Upper lobe of right lung (tissue), 1 donor: ENCODE measurements around the gene TMEM123. TPM values are rescaled to one million over a fixed set of nuclear protein-coding genes. Genes with fewer than 3 reads are reported as not detected.

Source experiments
- ATAC-seq: fragments of 200-7000 bp; cut with Tn5 transposase; one replicate; pipeline ENCODE4 v1.9.1; 2020; ENCODE audit warnings: mild to moderate bottlenecking, moderate library complexity
- DNase-seq: peaks from one replicate; pipeline ENCODE4 v3.0.0-alpha.2; 2020
- H3K27ac ChIP-seq: fragments of 200-600 bp; one replicate; pipeline ENCODE4 v1.8.0; 2022
- H3K27me3 ChIP-seq: fragments of 200-600 bp; one replicate; pipeline ENCODE4 v1.8.0; 2022; ENCODE audit warnings: mild to moderate bottlenecking
- H3K36me3 ChIP-seq: fragments of 200-600 bp; one replicate; pipeline ENCODE4 v1.8.0; 2022
- H3K4me1 ChIP-seq: fragments of 200-600 bp; one replicate; pipeline ENCODE4 v1.8.0; 2022
- H3K4me3 ChIP-seq: fragments of 200-600 bp; one replicate; pipeline ENCODE4 v1.8.0; 2022; ENCODE audit warnings: mild to moderate bottlenecking
- H3K9me3 ChIP-seq: fragments of 200-600 bp; one replicate; pipeline ENCODE4 v1.8.0; 2022
- CTCF ChIP-seq: fragments of 200-600 bp; IDR thresholded peaks from one replicate; pipeline ENCODE4 v1.8.0; 2022; ENCODE audit warnings: antibody characterized with exemption
- intact Hi-C: fragments of 100-400 bp; cut with DNase I; formaldehyde crosslinking; loops from one replicate; pipeline ENCODE4 v1.11.0; 2022
- total RNA-seq: library from RNA; stranded (reverse); fragmentation: NEBNext Ultra II Directional; extraction: Animal tissue kit (Norgen Biotek cat#: 25700); gene quantifications from one replicate; pipeline ENCODE4 v1.2.1, GENCODE V29; 2021
- donor health status: DM: no; HTN: yes; CAD: no; lungs with severe emphysema.

The TMEM123 gene
- total RNA-seq, 1 donor from 2014 or later: 203 TPM

DNA sequence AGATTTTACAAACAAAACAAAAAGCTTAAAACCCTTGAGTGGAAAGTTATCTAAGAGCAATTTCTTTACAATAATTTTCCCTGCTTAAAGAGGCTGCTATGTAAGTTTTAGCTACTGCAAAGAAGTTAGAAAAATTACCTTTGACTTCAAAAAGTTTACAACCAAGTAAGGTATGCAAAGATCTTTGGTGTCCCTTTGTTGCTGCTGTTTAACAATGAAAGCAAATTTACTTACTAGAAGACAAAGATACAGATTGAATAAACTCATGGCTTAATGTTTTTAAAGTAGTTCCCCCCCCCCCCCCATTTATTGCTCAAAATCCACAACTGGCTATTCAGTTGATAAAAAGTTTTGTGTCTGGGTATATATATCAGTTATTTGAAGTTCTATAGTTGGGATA, 26.0 kb downstream of the TMEM123 start:
- H3K27me3 ChIP-seq: no peaks in the 10 kb centered on the region
- intact Hi-C loops: no loop called here
- H3K4me3 ChIP-seq: no peak overlapping the region
- no peak overlapping the region for H3K27ac ChIP-seq
- H3K9me3 ChIP-seq: no peaks in the 10 kb centered on the region
- ATAC-seq (no peak), DNase-seq (no peak)
- peaks cover 4% of the 10 kb centered on the region for H3K36me3 ChIP-seq
- peaks cover 15% of the 10 kb centered on the region for H3K4me1 ChIP-seq
- TF ChIP-seq CTCF: no peak

GRCh38 chr11:102426000-102426399, 26.6 kb downstream of the TMEM123 start:
- H3K27me3 ChIP-seq: no peaks in the 10 kb centered on the region
- no peaks in the 10 kb centered on the region for H3K9me3 ChIP-seq
- peaks cover 4% of the 10 kb centered on the region for H3K36me3 ChIP-seq
- peaks cover 15% of the 10 kb centered on the region for H3K4me1 ChIP-seq
- TF ChIP-seq CTCF: no peak
- H3K27ac ChIP-seq: no peak overlapping the region
- DNase-seq (no peak), ATAC-seq (no peak)
- H3K4me3 ChIP-seq: no peak overlapping the region
- intact Hi-C loops: no loop called here

DNA sequence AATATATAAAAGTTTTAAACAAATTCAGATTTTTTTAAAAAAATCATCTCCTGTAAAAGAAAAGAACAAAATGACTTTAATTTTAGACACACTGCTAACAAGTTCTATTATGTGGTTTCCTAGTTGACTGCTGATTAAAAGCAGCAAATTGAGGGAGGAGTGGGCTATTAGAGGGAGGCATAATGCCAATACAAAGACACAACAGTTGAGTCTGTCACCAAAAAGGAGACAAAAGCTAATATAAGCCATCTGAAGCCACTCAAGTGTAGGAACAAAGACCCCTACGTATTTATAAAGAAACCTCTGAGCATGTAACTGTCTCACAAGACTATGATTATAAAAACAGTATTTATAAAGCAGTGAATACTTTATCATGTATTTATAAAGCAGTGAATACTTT, 28.6 kb downstream of the TMEM123 start:
- DNase-seq (no peak), ATAC-seq (no peak)
- intact Hi-C loops: no loop called here
- Histone ChIP-seq H3K9me3 (no peaks in the 10 kb centered on the region), H3K27me3 (no peaks in the 10 kb centered on the region), H3K4me1 (peaks cover 4% of the 10 kb centered on the region), H3K4me3 (no peak overlapping the region), H3K36me3 (peaks cover 4% of the 10 kb centered on the region), H3K27ac (no peak overlapping the region)
- TF ChIP-seq CTCF: no peak

DNA sequence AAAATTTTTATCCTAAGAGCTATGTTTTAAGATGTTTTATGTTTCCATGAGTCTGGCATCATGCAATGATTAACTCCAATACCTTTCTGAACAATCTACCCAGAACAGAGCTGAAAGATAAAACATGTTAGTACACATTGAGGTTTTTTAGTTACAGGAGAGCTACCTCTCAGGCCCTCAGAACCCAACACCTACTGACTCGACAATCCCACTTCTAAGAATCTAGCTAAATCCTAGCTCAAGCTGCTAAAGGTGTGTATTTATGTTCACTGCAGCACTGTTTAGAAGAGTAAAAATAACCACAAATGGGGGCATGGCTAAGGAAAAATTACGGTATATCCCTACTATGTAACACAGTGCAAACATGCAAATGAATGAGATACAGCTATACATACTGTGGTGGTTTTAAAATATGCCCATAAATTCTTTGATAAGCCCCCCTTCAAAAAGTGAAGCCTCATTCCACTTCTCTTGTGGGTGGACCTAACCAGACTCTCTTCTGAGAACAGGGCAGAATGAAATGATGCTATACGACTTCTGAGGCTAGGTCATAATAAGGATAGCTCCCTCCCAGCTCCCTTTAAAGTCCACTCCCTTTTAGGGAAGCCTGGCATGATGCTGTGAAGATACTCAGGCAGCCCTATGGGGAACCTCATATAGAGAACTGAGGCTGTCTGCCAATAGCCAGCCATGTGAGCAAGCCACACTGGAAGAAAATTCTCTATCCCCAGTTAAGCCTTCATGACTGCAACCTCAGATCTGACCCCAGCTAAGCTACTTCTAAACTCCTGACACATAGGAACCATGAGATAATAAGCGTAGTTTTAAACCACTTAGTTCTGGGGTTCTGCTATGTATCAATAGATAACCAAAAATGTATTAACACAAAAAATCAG, 29.5 kb downstream of the TMEM123 start:
- intact Hi-C loops: no loop called here
- Histone ChIP-seq H3K4me1 (no peaks in the 10 kb centered on the region), H3K4me3 (no peak overlapping the region), H3K27me3 (no peaks in the 10 kb centered on the region), H3K9me3 (no peaks in the 10 kb centered on the region), H3K27ac (no peak overlapping the region), H3K36me3 (no peaks in the 10 kb centered on the region)
- peak; percentile 42 for ATAC-seq
- DNase-seq: no peak
- no peak for TF ChIP-seq CTCF

GRCh38 chr11:102421261-102421660, 31.3 kb downstream of the TMEM123 start:
- DNase-seq: no peak
- TF ChIP-seq CTCF: no peak
- no peak for ATAC-seq
- Histone ChIP-seq H3K9me3 (no peaks in the 10 kb centered on the region), H3K27ac (no peak overlapping the region), H3K27me3 (no peaks in the 10 kb centered on the region), H3K4me3 (no peak overlapping the region), H3K4me1 (no peaks in the 10 kb centered on the region), H3K36me3 (no peaks in the 10 kb centered on the region)
- intact Hi-C loops: no loop called here
